Measurements from ENCODE around the gene C11orf91.
"Not testable (repeated sequence)": the region's sequence is repeated elsewhere in the genome, so short reads cannot be mapped to it uniquely, and the experiment has no call there.

C11orf91 gene

GRCh38 chr11:33716243-33716642 lies 15.6 kb upstream of the C11orf91 start:
- ChIA-PET CTCF (interaction anchor here (0.7 to 2.3 kb wide), 8 partner anchors 9 to 354 kb away, joined by 3 to 13 read pairs (median 4); partner anchors contain the start of genes C11orf91 and CD59), POLR2A (interaction anchor here (0.6 to 2.2 kb wide), 4 partner anchors 15 to 111 kb away, joined by 3 to 6 read pairs (median 5); partner anchors contain the start of genes C11orf91 and CD59)
- TF ChIP-seq FOXM1 (IDR thresholded peaks at IDR 0.05; ENCODE audit: borderline replicate concordance) (no peak), ZNF384 (IDR thresholded peaks at IDR 0.05) (no peak), FOXA1 (IDR thresholded peaks at IDR 0.05) (no peak), L3MBTL2 (conservative IDR thresholded peaks at IDR 0.05) (no peak), SUZ12 (IDR thresholded peaks at IDR 0.05) (no peak)
- no peak for DNase-seq (ENCODE audit: extremely low spot score)

GRCh38 chr11:33713856-33714398 lies 13.3 kb upstream of the C11orf91 start:
- TF ChIP-seq HDGF (IDR thresholded peaks at IDR 0.05; ENCODE audit: borderline replicate concordance) (no peak), PKNOX1 (IDR thresholded peaks at IDR 0.05) (no peak), SUZ12 (IDR thresholded peaks at IDR 0.05) (no peak), SP1 (IDR thresholded peaks at IDR 0.05) (no peak), BHLHE40 (IDR thresholded peaks at IDR 0.05; ENCODE audit: borderline replicate concordance) (no peak), FOXA1 (IDR thresholded peaks at IDR 0.05) (no peak), TARDBP (IDR thresholded peaks at IDR 0.05) (no peak), ZNF384 (IDR thresholded peaks at IDR 0.05) (no peak), ARNT (IDR thresholded peaks at IDR 0.05) (no peak), L3MBTL2 (conservative IDR thresholded peaks at IDR 0.05) (no peak), CTBP1 (IDR thresholded peaks at IDR 0.05; ENCODE audit: borderline replicate concordance) (no peak), NFRKB (IDR thresholded peaks at IDR 0.05) (no peak)
- ChIA-PET CTCF (no interaction called here), POLR2A (no interaction called here)
- no peak for DNase-seq (ENCODE audit: extremely low spot score)

GRCh38 chr11:33713151-33713855 lies 12.7 kb upstream of the C11orf91 start:
- no peak for DNase-seq (ENCODE audit: extremely low spot score)
- POLR2A ChIA-PET, result no interaction called here
- CTCF ChIA-PET, result no interaction called here
- TF ChIP-seq HDGF (IDR thresholded peaks at IDR 0.05; ENCODE audit: borderline replicate concordance) (no peak), FOXA1 (IDR thresholded peaks at IDR 0.05) (no peak), ELF4 (IDR thresholded peaks at IDR 0.05) (no peak), BHLHE40 (IDR thresholded peaks at IDR 0.05; ENCODE audit: borderline replicate concordance) (no peak), LEF1 (IDR thresholded peaks at IDR 0.05; ENCODE audit: borderline replicate concordance) (no peak), ARNT (IDR thresholded peaks at IDR 0.05) (no peak), NFRKB (IDR thresholded peaks at IDR 0.05) (no peak), ZNF384 (IDR thresholded peaks at IDR 0.05) (no peak), FOXM1 (IDR thresholded peaks at IDR 0.05; ENCODE audit: borderline replicate concordance) (no peak), CTBP1 (IDR thresholded peaks at IDR 0.05; ENCODE audit: borderline replicate concordance) (no peak), L3MBTL2 (conservative IDR thresholded peaks at IDR 0.05) (no peak), SUZ12 (IDR thresholded peaks at IDR 0.05) (no peak)

GRCh38 chr11:33712436-33712835 lies 11.8 kb upstream of the C11orf91 start:
- POLR2A ChIA-PET, result no interaction called here
- TF ChIP-seq ARNT (IDR thresholded peaks at IDR 0.05) (no peak), HDGF (IDR thresholded peaks at IDR 0.05; ENCODE audit: borderline replicate concordance) (no peak), ELF4 (IDR thresholded peaks at IDR 0.05) (no peak), TARDBP (IDR thresholded peaks at IDR 0.05) (no peak)
- DNase-seq (ENCODE audit: extremely low spot score), result no peak
- CTCF ChIA-PET, result interaction anchor here (0.6 kb wide), 1 partner anchor 9 kb away, joined by 3 read pairs; no protein-coding TSS in a partner anchor

- ChIA-PET POLR2A (interaction anchor here (0.7 to 1.3 kb wide), 3 partner anchors 9 to 17 kb away, joined by 3 to 5 read pairs (median 3); partner anchors contain the start of gene C11orf91), CTCF (no interaction called here)
- no peak for TF ChIP-seq FOXM1 (IDR thresholded peaks at IDR 0.05; ENCODE audit: borderline replicate concordance)
- no peak for TF ChIP-seq FOXK2 (IDR thresholded peaks at IDR 0.05)
- no peak for TF ChIP-seq ZNF384 (IDR thresholded peaks at IDR 0.05)
- no peak for TF ChIP-seq FOXA1 (IDR thresholded peaks at IDR 0.05)
- TF ChIP-seq ARNT (IDR thresholded peaks at IDR 0.05), result no peak
- TF ChIP-seq L3MBTL2 (conservative IDR thresholded peaks at IDR 0.05), result no peak
- no peak for TF ChIP-seq ELF4 (IDR thresholded peaks at IDR 0.05)
- TF ChIP-seq SP1 (IDR thresholded peaks at IDR 0.05), result no peak
- TF ChIP-seq HDGF (IDR thresholded peaks at IDR 0.05; ENCODE audit: borderline replicate concordance), result no peak
- no peak for TF ChIP-seq SUZ12 (IDR thresholded peaks at IDR 0.05)
- TF ChIP-seq NFRKB (IDR thresholded peaks at IDR 0.05), result no peak
- DNase-seq (ENCODE audit: extremely low spot score), result no peak
These were observed 8.8 kb upstream of the C11orf91 start for GRCh38 chr11:33709466-33709865.

GRCh38 chr11:33708985-33709384 lies 8.4 kb upstream of the C11orf91 start:
- POLR2A ChIA-PET, result interaction anchor here (1.3 kb wide), 1 partner anchor 8 kb away, joined by 5 read pairs; the partner anchor contains the start of gene C11orf91
- TF ChIP-seq CTBP1 (IDR thresholded peaks at IDR 0.05; ENCODE audit: borderline replicate concordance) (no peak), LEF1 (IDR thresholded peaks at IDR 0.05; ENCODE audit: borderline replicate concordance) (no peak), PKNOX1 (IDR thresholded peaks at IDR 0.05) (no peak), TARDBP (IDR thresholded peaks at IDR 0.05) (no peak), L3MBTL2 (conservative IDR thresholded peaks at IDR 0.05) (no peak), SUZ12 (IDR thresholded peaks at IDR 0.05) (no peak), BHLHE40 (IDR thresholded peaks at IDR 0.05; ENCODE audit: borderline replicate concordance) (no peak), ARNT (IDR thresholded peaks at IDR 0.05) (no peak), SP1 (IDR thresholded peaks at IDR 0.05) (no peak), FOXA1 (IDR thresholded peaks at IDR 0.05) (no peak), ELF4 (IDR thresholded peaks at IDR 0.05) (no peak), ZNF384 (IDR thresholded peaks at IDR 0.05) (no peak), NFRKB (IDR thresholded peaks at IDR 0.05) (no peak), HDGF (IDR thresholded peaks at IDR 0.05; ENCODE audit: borderline replicate concordance) (no peak), FOXM1 (IDR thresholded peaks at IDR 0.05; ENCODE audit: borderline replicate concordance) (no peak), FOXK2 (IDR thresholded peaks at IDR 0.05) (no peak)
- CTCF ChIA-PET, result no interaction called here
- DNase-seq (ENCODE audit: extremely low spot score), result no peak

GRCh38 chr11:33707831-33708230 lies 7.2 kb upstream of the C11orf91 start:
- CTCF ChIA-PET; POLR2A ChIA-PET; DNase-seq (ENCODE audit: extremely low spot score): not testable (repeated sequence)
